Measurements from ENCODE around the gene RCAN2.

The RCAN2 gene

GRCh38 chr6:46422619-46423018, 68.6 kb downstream of the RCAN2 start:
- H2BK5ac ChIP-seq (ENCODE audit: low read length): no peak overlapping the region
- no peak overlapping the region for H3K14ac ChIP-seq (ENCODE audit: low read length)
- H3K27ac ChIP-seq (replicated peaks; ENCODE audit: low read length): no peak overlapping the region
- H3K4me1 ChIP-seq (ENCODE audit: control insufficient read depth in 2 of 2, insufficient read depth in 1 of 2, low read depth in 1 of 2, low read length in 2 of 2): no peaks in the 10 kb centered on the region
- no peak overlapping the region for H2AFZ ChIP-seq (ENCODE audit: low read length)
- no peaks in the 10 kb centered on the region for H3K27me3 ChIP-seq (ENCODE audit: control insufficient read depth in 3 of 3, insufficient read depth in 3 of 3, low read depth in 1 of 3, low read length in 3 of 3)
- H2BK12ac ChIP-seq (ENCODE audit: low read length): no peak overlapping the region
- H3K23ac ChIP-seq (ENCODE audit: low read depth, low read length, poor library complexity): no peak overlapping the region
- no peak overlapping the region for H2AK5ac ChIP-seq (ENCODE audit: low read depth, low read length)
- no peak overlapping the region for H3K4me3 ChIP-seq (ENCODE audit: low read length in 2 of 2)
- no peak for DNase-seq (ENCODE audit: low spot score)
- H3K18ac ChIP-seq (ENCODE audit: low read length): no peak overlapping the region
- no peaks in the 10 kb centered on the region for H3K79me1 ChIP-seq (ENCODE audit: low read depth, low read length)
- no peak overlapping the region for H3K4me2 ChIP-seq (ENCODE audit: insufficient read depth, low read length, poor library complexity, severe bottlenecking)
- no peak overlapping the region for H4K91ac ChIP-seq (ENCODE audit: low read depth, low read length, poor library complexity)
- peaks cover 0 to 1% of the 10 kb centered on the region in 2 donors for H3K9me3 ChIP-seq (replicated peaks in 1 of 2; ENCODE audit: control insufficient read depth in 2 of 2, insufficient read depth in 1 of 2, low read depth in 1 of 2, low read length in 2 of 2)
- H2BK15ac ChIP-seq (ENCODE audit: low read length): no peak overlapping the region
- H4K8ac ChIP-seq (ENCODE audit: low read depth, low read length): no peak overlapping the region
- H3K9ac ChIP-seq (ENCODE audit: low read depth, low read length, poor library complexity): no peak overlapping the region
- no peaks in the 10 kb centered on the region for H3K36me3 ChIP-seq (replicated peaks in 1 of 2; ENCODE audit: control insufficient read depth in 2 of 2, insufficient read depth in 2 of 2, low read length in 2 of 2)
- H3K4ac ChIP-seq (ENCODE audit: low read length): no peak overlapping the region
- H2BK120ac ChIP-seq (ENCODE audit: low read depth, low read length): no peak overlapping the region

- no peak overlapping the region for H3K9ac ChIP-seq (ENCODE audit: low read depth, low read length, poor library complexity)
- H3K27me3 ChIP-seq (ENCODE audit: control insufficient read depth in 3 of 3, insufficient read depth in 3 of 3, low read depth in 1 of 3, low read length in 3 of 3): no peaks in the 10 kb centered on the region
- H3K4ac ChIP-seq (ENCODE audit: low read length): no peak overlapping the region
- no peak overlapping the region for H2BK120ac ChIP-seq (ENCODE audit: low read depth, low read length)
- H2AFZ ChIP-seq (ENCODE audit: low read length): no peak overlapping the region
- no peak overlapping the region for H2BK15ac ChIP-seq (ENCODE audit: low read length)
- H4K91ac ChIP-seq (ENCODE audit: low read depth, low read length, poor library complexity): no peak overlapping the region
- H4K8ac ChIP-seq (ENCODE audit: low read depth, low read length): no peak overlapping the region
- peaks cover 0 to 1% of the 10 kb centered on the region in 2 donors for H3K9me3 ChIP-seq (replicated peaks in 1 of 2; ENCODE audit: control insufficient read depth in 2 of 2, insufficient read depth in 1 of 2, low read depth in 1 of 2, low read length in 2 of 2)
- no peak overlapping the region for H3K4me2 ChIP-seq (ENCODE audit: insufficient read depth, low read length, poor library complexity, severe bottlenecking)
- no peak overlapping the region for H3K18ac ChIP-seq (ENCODE audit: low read length)
- H3K23ac ChIP-seq (ENCODE audit: low read depth, low read length, poor library complexity): no peak overlapping the region
- H3K4me3 ChIP-seq (ENCODE audit: low read length in 2 of 2): no peak overlapping the region
- H3K36me3 ChIP-seq (replicated peaks in 1 of 2; ENCODE audit: control insufficient read depth in 2 of 2, insufficient read depth in 2 of 2, low read length in 2 of 2): no peaks in the 10 kb centered on the region
- H3K79me1 ChIP-seq (ENCODE audit: low read depth, low read length): no peaks in the 10 kb centered on the region
- H2BK5ac ChIP-seq (ENCODE audit: low read length): no peak overlapping the region
- H3K27ac ChIP-seq (replicated peaks; ENCODE audit: low read length): no peak overlapping the region
- no peak for DNase-seq (ENCODE audit: low spot score)
- no CpG with 5 or more reads among the region's 3 CpGs for WGBS, 2 donors (ENCODE audit: extremely low coverage in 2 of 2, insufficient read length in 2 of 2, insufficient replicate concordance in 1 of 2)
- no peaks in the 10 kb centered on the region for H3K4me1 ChIP-seq (ENCODE audit: control insufficient read depth in 2 of 2, insufficient read depth in 1 of 2, low read depth in 1 of 2, low read length in 2 of 2)
- H2AK5ac ChIP-seq (ENCODE audit: low read depth, low read length): no peak overlapping the region
- H2BK12ac ChIP-seq (ENCODE audit: low read length): no peak overlapping the region
- H3K14ac ChIP-seq (ENCODE audit: low read length): no peak overlapping the region
Measured at GRCh38 chr6:46421939-46422338, 69.3 kb downstream of the RCAN2 start.

GRCh38 chr6:46420921-46421638, 70.2 kb downstream of the RCAN2 start:
- Histone ChIP-seq H2AFZ (ENCODE audit: low read length) (no peak overlapping the region), H3K4me3 (ENCODE audit: low read length in 2 of 2) (no peak overlapping the region), H3K27me3 (ENCODE audit: control insufficient read depth in 3 of 3, insufficient read depth in 3 of 3, low read depth in 1 of 3, low read length in 3 of 3) (no peaks in the 10 kb centered on the region), H3K14ac (ENCODE audit: low read length) (no peak overlapping the region), H3K79me1 (ENCODE audit: low read depth, low read length) (no peaks in the 10 kb centered on the region), H2BK5ac (ENCODE audit: low read length) (no peak overlapping the region), H3K9me3 (replicated peaks in 1 of 2; ENCODE audit: control insufficient read depth in 2 of 2, insufficient read depth in 1 of 2, low read depth in 1 of 2, low read length in 2 of 2) (peaks cover 0 to 1% of the 10 kb centered on the region in 2 donors), H3K4ac (ENCODE audit: low read length) (no peak overlapping the region), H3K18ac (ENCODE audit: low read length) (no peak overlapping the region), H3K9ac (ENCODE audit: low read depth, low read length, poor library complexity) (no peak overlapping the region), H3K36me3 (replicated peaks in 1 of 2; ENCODE audit: control insufficient read depth in 2 of 2, insufficient read depth in 2 of 2, low read length in 2 of 2) (no peaks in the 10 kb centered on the region), H2BK15ac (ENCODE audit: low read length) (no peak overlapping the region), H3K27ac (replicated peaks; ENCODE audit: low read length) (no peak overlapping the region), H2BK120ac (ENCODE audit: low read depth, low read length) (no peak overlapping the region), H3K4me1 (ENCODE audit: control insufficient read depth in 2 of 2, insufficient read depth in 1 of 2, low read depth in 1 of 2, low read length in 2 of 2) (no peaks in the 10 kb centered on the region), H4K8ac (ENCODE audit: low read depth, low read length) (no peak overlapping the region), H3K23ac (ENCODE audit: low read depth, low read length, poor library complexity) (no peak overlapping the region), H4K91ac (ENCODE audit: low read depth, low read length, poor library complexity) (no peak overlapping the region), H2BK12ac (ENCODE audit: low read length) (no peak overlapping the region), H3K4me2 (ENCODE audit: insufficient read depth, low read length, poor library complexity, severe bottlenecking) (no peak overlapping the region), H2AK5ac (ENCODE audit: low read depth, low read length) (no peak overlapping the region)
- no CpG with 5 or more reads among the region's 3 CpGs for WGBS, 2 donors (ENCODE audit: extremely low coverage in 2 of 2, insufficient read length in 2 of 2, insufficient replicate concordance in 1 of 2)
- no peak for DNase-seq (ENCODE audit: low spot score)

- H3K4me2 ChIP-seq (ENCODE audit: insufficient read depth, low read length, poor library complexity, severe bottlenecking): no peak overlapping the region
- no peak overlapping the region for H2AK5ac ChIP-seq (ENCODE audit: low read depth, low read length)
- no peak overlapping the region for H4K91ac ChIP-seq (ENCODE audit: low read depth, low read length, poor library complexity)
- H3K9ac ChIP-seq (ENCODE audit: low read depth, low read length, poor library complexity): no peak overlapping the region
- H3K9me3 ChIP-seq (replicated peaks in 1 of 2; ENCODE audit: control insufficient read depth in 2 of 2, insufficient read depth in 1 of 2, low read depth in 1 of 2, low read length in 2 of 2): peaks cover 0 to 1% of the 10 kb centered on the region in 2 donors
- no peak overlapping the region for H2BK12ac ChIP-seq (ENCODE audit: low read length)
- no peak overlapping the region for H3K23ac ChIP-seq (ENCODE audit: low read depth, low read length, poor library complexity)
- no CpG with 5 or more reads among the region's 2 CpGs for WGBS, 2 donors (ENCODE audit: extremely low coverage in 2 of 2, insufficient read length in 2 of 2, insufficient replicate concordance in 1 of 2)
- no peak overlapping the region for H4K8ac ChIP-seq (ENCODE audit: low read depth, low read length)
- H2BK5ac ChIP-seq (ENCODE audit: low read length): no peak overlapping the region
- H2BK15ac ChIP-seq (ENCODE audit: low read length): no peak overlapping the region
- H3K18ac ChIP-seq (ENCODE audit: low read length): no peak overlapping the region
- no peak overlapping the region for H3K4me3 ChIP-seq (ENCODE audit: low read length in 2 of 2)
- no peaks in the 10 kb centered on the region for H3K79me1 ChIP-seq (ENCODE audit: low read depth, low read length)
- no peak overlapping the region for H3K27ac ChIP-seq (replicated peaks; ENCODE audit: low read length)
- H3K27me3 ChIP-seq (ENCODE audit: control insufficient read depth in 3 of 3, insufficient read depth in 3 of 3, low read depth in 1 of 3, low read length in 3 of 3): no peaks in the 10 kb centered on the region
- DNase-seq (ENCODE audit: low spot score): peak; percentile 47
- no peak overlapping the region for H2BK120ac ChIP-seq (ENCODE audit: low read depth, low read length)
- no peak overlapping the region for H3K14ac ChIP-seq (ENCODE audit: low read length)
- no peak overlapping the region for H3K4ac ChIP-seq (ENCODE audit: low read length)
- H2AFZ ChIP-seq (ENCODE audit: low read length): no peak overlapping the region
- no peaks in the 10 kb centered on the region for H3K4me1 ChIP-seq (ENCODE audit: control insufficient read depth in 2 of 2, insufficient read depth in 1 of 2, low read depth in 1 of 2, low read length in 2 of 2)
- H3K36me3 ChIP-seq (replicated peaks in 1 of 2; ENCODE audit: control insufficient read depth in 2 of 2, insufficient read depth in 2 of 2, low read length in 2 of 2): no peaks in the 10 kb centered on the region
Measured at GRCh38 chr6:46419576-46420002, 71.7 kb downstream of the RCAN2 start.
